DMS 273 treated with DMSO at 0.1 percent for 48 hours (cell line): ENCODE data around the gene CCL15.
"Not testable (repeated sequence)": the region's sequence is repeated elsewhere in the genome, so short reads cannot be mapped to it uniquely, and the experiment has no call there.

Source experiments
- DNase-seq: peaks from one replicate; lab custom pipeline; 2025; lab: John Stamatoyannopoulos, UW

Gene CCL15, protein sequence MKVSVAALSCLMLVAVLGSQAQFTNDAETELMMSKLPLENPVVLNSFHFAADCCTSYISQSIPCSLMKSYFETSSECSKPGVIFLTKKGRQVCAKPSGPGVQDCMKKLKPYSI

DNA sequence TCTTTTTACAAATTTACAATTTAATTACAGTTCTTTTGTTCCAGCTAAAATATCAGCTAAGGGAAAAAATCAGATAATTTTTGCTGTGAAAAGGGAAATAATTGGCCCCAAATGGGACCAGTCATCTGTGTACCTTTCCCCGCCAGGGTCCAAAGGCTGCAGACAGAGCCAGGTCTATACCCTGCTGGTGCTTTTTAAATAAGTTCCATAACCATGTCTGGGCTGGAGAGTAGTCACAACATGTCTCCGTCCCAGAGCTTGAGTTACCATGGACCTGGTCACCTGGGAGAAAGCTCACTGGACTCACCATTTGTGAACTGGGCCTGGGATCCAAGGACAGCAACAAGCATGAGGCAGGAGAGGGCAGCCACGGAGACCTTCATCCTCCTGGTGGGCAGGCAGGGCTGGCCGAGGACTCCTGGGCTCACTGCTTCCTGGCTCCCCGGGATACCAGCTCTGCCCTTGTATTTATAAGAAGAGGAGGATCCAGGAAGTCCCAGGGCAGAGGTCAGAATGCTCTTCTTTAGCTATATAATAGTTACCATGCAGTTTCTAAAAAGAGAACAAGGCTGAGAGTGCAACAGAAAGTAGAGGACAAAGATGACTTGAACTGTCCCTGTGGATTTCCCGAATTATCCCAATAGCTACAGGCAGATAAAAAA, at the start of gene CCL15:
TSS of gene CCL15 (minus strand) at position 444 of the 662 bp plus-strand sequence. CDS start at position 383, 61 bp downstream.
- DNase-seq: no peak

DNA sequence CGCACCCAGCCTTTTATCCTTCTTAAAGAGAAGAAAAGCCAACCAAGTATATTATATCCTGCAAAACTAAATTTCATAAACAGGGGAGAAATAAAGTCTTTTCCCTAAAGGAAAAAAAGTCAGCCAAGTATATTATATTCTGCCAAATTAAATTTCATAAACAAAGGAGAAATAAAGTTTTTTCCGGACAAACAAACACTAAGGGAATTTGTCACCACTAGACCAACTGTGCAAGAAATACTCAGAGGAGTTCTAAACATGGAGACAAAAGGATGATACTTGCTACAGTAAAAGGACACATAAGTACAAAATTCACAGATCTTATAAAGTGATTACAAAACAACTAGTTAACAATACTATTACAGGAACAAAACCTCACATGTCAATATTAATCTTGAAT, 48.3 kb upstream of the CCL15 start:
- DNase-seq: no peak

DNA sequence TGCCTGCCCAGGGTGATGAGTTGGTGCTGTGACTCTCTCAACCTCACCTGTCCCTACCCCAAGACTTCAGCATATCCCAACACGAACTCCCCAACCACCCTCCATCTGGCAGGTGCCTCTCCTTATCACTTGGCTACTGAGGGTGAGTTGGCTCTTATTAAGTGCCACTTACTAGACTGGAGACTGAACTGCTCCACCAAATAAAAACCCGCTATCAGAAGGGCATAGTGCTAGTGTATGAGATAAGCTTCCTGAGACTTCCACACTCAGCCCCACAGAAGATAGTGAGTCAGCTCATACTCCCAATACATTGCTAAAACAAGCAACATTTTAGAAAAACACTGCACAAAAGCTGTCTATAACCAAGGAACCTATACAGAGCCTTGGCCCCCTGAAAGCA, 46.7 kb upstream of the CCL15 start:
- DNase-seq: no peak

DNA sequence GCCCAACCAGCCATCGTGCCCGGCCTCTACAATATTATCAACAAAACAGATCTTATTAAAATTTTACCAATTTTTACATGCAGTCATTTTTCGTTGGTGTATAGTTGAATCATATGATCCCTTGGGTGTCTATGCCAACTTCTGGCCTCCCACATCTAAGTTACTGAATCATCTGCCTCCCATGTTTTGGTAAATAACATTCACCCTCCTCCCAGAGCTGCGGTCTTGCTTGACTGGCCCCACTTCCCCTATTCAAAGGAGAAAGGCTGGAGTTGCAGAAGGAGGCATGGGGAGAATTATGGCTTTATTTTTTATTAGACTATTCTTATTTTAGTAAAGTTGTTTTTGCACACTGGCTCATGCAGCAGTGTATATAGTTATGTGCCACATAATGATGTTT, 34.9 kb upstream of the CCL15 start:
- no peak for DNase-seq

DNA sequence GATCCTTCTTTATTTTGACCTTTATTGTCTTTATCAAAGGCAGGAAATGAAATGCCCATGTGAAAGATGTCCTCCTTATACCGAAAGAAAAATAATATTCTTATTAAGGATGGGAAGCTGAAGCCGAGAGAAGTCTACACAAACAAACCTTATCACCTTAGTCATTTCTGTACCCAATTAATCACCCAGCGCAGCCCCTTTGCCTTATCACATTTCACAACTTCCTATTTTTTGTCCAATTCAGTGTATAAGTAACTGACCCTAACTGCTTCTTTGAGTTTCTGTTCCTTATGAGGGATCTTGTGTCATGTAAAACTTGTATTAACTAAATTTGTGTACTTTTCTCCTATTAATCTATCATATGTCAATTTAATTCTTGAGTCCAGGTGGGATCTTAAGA, 32.8 kb upstream of the CCL15 start:
- no peak for DNase-seq

DNA sequence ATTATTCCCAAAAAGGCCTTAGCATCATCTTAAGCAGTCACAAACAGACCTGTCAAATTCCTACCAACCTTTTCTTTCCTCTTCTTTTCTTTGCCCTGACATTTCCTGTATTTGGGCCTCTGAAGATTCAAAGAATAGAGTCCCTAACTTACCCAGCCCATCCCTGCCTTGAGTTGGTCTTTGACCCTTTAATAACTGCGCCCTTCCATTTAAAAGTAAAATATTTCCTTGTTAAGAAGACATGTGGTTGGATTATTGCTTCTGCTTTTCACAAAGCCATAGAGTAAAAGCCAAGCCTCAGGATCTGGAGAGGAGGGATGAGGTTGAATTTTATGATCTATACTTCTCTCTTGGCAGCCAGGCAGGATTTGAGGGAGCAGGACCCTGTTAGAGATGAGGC, 29.6 kb upstream of the CCL15 start:
- no peak for DNase-seq

DNA sequence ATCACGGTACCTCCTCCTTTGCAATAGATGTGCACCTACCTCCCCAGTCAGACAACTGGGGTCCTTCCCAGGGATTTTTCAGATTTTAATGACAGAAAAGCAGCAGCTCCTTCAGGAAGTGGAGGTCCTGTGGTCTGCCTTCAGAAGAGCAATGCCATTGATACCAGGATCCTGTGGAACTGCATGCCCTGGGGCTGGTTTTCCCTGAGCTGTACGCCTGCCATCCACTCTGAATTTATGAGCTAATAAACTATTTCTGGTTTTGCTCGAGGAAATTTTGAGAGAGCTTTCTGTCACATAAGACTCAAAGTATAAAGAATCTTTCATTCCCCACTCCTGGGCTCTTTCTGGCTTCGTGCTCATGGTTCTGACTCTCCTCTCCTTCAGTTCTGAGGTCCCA, 26.4 kb upstream of the CCL15 start:
- DNase-seq: no peak

DNA sequence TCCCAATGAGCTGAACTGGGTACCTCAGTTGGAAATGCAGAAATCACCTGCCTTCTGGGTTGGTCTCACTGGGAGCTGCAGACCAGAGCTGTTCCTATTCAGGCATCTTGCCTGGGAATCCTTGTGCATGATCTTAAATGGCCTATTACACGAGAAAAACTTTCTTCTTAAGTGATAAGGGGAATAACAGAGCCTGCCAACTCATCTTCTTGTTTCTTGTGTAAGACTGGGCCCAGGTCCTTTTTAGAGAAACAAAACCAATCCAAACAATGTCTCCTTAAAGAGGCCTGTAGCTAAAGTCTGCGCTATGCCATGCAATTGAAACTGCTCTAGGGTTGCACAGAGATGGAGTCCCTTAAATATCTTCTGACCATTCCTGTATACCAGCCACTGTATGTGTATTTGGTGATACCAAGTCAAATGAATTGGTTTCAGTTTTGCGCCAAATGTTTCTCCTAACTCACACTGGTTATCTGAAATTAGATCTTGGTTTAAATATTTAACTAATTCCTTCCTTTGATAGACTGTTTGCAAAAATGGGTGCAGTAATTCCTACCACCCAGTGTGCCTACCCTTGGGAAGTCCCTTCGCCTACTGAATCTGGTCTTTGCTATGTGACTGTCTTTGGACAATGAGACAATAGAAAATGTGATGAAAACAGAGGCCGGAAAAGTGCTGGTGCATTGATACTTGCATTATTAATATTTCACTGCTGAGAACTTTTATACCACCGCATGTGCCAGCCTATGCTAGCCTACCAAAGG, 22.9 kb upstream of the CCL15 start:
- no peak for DNase-seq

DNA sequence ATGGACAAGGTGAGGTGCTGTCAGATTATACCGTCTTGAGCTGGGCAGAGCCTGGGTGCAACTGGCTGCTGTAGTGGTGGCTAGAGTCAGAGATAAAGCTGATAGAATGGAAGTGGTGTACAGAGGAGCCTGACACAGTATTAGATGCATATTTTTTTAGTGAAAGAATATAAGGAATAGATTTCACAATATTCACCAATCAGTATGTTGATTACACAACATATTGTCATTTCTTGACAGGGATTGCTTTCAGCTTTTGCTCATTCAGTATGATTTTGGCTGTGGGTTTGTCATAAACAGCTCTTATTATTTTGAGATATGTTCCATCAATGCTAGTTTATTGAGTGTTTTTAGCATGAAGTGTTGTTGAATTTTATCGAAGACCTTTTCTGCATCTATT, 18.1 kb upstream of the CCL15 start:
- no peak for DNase-seq

DNA sequence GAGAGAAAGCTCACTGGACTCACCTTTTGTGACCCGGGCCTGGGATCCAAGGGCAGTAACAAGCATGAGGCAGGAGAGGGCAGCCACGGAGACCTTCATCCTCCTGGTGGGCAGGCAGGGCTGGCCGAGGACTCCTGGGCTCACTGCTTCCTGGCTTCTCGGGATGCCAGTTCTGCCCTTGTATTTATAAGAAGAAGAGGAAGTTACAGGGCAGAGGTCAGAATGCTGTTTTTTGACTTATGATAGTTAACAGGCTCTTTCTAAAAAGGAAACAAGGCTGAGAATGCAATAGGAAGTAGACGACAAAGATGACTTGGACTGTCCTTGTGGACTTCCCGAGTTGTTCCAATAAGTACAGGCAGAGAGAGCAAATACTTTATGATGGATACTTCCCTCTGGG, 16.4 kb upstream of the CCL15 start, which contains the start of gene CCL23:
TSS of gene CCL23 (minus strand) at position 174 of the 400 bp plus-strand sequence. CDS start at position 99, 75 bp downstream.
- DNase-seq: no peak

DNA sequence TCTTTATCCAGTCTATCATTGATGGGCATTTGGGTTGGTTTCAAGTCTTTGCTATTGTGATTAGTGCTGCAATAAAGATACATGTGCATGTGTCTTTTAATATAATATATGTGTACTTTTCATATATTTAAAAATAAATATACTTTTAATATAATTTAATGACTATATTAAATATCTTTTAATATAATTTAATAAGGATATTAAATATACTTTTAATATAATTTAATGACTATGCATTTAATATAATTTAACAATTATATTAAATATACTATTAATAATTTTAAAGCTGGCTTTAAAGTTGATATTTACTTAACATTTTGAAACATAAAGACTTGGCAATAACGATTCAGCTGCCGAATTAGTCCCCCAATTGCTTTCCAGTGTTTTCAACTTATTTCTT, 15.2 kb upstream of the CCL15 start:
- no peak for DNase-seq

DNA sequence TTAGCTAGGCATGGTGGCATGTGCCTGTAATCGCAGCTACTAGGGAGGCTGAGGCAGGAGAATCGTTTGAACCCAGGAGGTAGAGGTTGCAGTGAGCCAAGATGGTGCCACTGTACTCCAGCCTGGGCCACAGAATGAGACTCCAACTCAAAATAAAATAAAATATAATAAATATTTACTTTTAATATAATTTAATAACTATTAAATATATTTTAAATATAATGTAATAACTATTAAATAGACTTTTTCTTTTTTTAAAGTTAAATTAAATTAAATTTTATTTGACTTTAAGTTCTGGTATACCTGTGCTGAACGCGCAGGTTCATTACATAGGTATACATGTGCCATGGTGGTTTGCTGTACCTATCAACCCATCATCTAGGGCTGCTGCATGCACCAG, 14.5 kb upstream of the CCL15 start:
- DNase-seq: not testable (repeated sequence)

DNA sequence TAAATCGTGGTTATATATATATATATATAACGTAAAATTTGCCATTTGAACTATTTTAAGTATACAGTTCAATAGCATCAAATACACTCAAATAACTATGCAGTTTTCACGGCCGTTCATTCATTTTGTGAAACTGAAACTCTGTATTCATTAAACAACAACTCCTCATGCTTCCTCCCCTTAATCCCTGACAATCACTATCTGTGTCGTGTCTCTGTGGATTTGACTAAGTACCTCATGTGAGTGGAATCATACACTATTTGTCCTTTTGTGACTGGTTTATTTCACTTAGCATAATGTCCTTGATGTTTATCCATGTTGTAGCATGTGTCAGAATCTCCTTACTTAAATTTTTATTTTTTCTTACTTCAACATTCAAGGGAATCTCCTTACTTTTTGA, 13.6 kb upstream of the CCL15 start:
- no peak for DNase-seq

DNA sequence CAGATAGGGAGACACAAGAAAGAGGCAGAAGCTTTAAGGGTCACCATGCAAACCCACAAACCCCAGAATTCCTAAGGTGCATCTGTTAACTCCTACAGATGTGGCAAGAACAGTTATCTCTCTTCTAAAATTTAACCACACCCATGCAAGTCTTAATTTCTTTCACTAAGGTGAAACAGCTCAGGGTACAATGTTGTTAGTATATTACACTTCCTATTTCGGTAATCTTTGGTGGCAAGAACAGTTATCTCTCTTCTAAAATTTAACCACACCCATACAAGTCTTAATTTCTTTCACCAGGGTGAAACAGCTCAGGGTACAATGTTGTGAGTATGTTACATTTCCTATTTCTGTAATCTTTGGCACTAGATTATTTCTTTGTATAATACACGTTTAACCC, 9.8 kb upstream of the CCL15 start:
- no peak for DNase-seq

DNA sequence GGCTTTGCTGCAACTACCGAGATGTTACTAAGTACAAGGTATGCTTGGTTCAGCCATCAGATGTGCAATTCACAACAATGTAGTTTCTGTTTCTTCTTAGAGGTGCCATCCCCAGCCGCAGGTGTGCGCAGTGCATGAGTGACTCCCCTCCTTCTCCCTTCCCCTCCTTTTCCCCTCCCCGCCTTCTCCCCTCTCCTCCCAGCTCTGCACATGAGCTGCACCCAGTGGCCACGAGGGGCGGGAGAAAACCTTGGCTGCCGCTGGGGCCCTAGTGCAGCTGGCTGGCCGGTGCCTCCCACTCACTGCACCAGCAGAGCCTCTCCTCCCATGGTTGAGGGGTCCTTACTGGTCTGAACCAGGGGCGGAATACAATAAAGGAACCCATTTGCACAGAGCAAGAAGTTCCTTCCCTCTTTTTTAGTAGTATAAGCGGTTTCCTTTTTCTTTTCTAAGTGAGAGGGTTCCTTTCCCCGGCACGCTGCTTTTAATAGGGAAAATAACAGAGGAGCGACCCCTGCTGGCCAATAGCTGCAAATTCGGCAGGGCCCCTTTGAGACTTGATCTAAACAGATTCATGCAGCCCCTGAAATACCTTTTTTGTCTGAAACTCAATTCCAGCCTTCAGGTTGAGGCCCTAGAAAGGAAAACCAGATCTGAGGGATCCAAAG, 7.8 kb upstream of the CCL15 start:
- DNase-seq: no peak

DNA sequence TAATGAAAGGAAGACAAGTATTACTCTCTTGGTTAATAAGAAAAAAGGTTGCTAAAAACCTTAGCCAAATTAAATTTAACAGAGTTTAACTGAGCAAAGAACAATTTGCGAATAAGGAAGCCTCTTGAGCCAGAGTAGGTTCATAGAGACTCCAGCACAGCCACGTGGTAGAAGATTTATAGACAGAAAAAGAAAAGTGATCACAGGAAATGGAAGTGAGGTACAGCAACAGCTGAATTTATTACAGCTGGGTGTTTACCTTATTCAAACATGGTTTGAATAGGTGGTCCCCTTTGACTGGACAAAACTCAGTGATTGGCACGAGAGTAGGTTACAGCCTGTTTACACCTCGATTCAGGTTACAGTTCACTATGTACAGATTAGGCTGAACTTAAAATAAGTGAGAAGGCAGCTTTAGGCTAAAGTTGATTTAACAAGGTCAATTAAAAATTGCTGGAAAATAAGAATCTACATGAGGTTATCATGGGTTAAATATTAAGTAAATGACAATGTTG, 3.3 kb upstream of the CCL15 start:
- DNase-seq: no peak

DNA sequence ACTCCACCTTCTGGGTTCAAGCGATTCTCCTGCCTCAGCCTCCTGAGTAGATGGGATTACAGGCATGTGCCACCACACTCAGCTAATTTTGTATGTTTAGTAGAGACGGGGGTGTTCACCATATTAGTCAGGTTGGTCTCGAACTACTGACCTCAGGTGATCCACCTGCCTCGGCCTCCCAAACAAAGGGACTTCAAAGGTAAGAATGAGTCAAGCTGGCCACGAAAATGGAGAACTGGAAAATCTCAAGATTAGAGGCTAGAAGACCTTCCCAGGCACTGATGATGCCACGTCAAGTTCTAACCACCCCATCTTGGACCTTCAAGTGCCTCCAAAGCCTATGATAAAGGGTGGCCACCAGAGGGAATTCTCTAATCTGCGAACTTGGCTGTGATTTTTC, 1.3 kb upstream of the CCL15 start:
- no peak for DNase-seq

DNA sequence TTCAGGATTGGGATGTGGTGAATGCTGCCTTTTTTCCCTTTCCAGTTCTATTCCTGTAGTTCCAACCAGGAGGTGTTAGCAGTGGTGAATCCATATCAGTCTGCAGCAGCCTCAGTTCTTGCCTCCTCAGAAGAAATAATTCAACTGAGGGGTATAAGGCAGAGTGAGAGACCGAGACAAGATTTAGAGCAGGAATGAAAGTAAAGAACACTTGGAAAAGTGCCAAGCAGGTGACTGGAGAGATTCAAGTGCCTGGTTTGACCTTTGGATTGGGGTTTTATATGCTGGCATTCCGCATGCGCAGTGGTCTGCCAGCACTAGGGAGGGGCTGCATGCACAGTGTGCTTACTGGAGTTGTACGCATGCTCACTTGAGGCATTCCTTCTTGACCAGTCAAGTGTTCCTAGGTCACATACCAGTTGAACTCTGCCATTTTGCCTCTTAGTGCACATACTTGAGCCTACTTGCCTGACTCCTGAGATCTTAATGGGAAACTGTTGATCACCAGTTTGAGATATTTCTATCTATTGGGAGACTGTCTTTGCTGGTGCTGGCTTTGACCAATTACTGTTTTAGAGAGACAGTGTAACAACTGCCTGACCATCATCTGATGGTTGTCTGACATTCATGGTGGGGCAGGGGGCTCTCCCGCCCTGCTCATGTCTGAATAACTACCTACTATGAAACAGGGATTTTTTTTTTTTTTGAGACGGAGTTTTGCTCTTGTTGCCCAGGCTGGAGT, 680 bp upstream of the CCL15 start:
- no peak for DNase-seq

DNA sequence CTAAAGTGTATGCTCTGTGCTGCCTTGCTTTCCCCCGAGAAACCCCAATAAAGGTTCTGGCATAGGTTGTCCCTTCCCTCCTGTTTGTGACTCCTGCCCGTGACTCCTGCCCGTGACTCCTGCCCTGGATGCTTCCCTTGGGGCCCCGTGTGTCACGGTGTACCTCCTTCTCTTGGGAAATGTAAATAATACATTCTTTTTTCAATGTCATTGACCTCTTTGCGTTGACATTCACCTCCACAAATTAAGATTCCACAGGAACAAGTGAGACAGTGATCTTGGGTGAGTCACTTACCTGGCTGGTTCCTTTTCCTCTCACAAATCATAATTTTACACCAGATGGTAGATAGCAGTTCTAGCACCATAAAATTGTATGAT, 632 bp downstream of the CCL15 start:
- no peak for DNase-seq

DNA sequence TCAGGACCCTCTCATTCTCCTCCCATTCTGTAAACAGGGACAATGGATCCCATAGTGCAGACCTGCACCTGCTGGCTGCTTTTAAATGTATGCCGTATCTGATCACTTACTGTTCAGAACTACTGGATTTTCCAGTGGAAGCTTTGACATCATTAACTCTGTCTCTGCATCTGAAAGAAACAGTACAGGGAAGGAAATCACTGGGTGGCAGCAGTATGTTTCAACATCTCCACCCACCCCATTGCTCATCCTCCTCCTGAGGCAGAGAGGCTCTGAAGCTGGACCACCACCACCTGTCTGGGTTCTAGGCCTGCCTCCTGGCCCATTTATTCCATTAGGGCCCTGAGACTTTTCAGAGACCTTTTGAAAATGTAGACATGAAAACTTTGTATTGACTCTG, 2.6 kb downstream of the CCL15 start:
- no peak for DNase-seq

DNA sequence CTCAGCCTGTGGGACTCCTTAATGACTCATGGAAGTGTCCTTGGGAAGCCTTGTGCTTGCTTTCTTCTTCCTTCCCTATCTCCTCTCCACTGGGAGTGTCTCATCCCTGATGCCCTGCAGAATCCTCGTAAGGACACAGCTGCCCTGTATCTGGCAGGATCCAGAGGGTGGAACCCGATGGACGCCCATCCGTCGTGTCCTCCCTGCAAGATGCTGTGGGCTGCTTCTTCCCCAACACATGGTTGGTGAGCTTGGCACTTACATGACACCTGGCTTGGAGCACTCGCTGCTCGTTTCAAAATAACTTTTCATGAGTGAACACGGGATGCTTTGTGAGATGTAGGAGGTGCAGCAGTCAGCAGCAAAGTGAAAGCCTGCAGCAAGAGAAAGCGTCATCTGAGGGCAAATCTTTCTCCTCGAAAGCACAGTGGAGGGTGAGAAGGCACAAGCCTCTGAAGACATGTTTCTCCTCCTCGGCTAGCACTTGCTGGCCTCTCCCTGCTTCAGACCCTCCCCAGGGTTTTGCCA, 3.3 kb downstream of the CCL15 start:
- DNase-seq: no peak

DNA sequence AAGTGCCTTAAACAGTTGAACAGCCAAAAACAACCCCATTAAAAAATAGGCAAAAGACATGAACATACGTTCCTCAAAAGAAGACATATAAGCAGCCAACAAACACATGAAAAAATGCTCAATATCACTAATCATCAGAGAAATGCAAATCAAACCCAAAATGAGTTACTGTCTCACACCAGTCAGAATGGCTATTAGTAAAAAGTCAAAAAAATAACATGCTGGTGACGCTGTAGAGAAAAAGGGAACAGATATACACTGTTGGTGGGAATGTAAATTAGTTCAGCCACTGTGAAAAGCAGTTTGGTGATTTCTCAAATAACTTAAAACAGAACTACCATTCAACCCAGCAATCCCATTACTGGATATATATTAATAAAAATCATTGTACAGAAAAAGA, 6.0 kb downstream of the CCL15 start:
- not testable (repeated sequence) for DNase-seq
